Stimulated activated CD8-positive, alpha-beta memory T cell treated with anti-CD3 and anti-CD28 coated beads, Interleukin-2, amount 100 ng/mL, for 48 hours (primary cell): ENCODE data around the gene ASMTL.
"Not testable (repeated sequence)": the region's sequence is repeated elsewhere in the genome, so short reads cannot be mapped to it uniquely, and the experiment has no call there.

Source experiments
- DNase-seq, 2 donors: peaks; one replicate each; pipeline ENCODE4 v3.0.0-alpha.2; 2020; ENCODE audit warnings: low read depth in 2 of 2

Gene ASMTL

DNA sequence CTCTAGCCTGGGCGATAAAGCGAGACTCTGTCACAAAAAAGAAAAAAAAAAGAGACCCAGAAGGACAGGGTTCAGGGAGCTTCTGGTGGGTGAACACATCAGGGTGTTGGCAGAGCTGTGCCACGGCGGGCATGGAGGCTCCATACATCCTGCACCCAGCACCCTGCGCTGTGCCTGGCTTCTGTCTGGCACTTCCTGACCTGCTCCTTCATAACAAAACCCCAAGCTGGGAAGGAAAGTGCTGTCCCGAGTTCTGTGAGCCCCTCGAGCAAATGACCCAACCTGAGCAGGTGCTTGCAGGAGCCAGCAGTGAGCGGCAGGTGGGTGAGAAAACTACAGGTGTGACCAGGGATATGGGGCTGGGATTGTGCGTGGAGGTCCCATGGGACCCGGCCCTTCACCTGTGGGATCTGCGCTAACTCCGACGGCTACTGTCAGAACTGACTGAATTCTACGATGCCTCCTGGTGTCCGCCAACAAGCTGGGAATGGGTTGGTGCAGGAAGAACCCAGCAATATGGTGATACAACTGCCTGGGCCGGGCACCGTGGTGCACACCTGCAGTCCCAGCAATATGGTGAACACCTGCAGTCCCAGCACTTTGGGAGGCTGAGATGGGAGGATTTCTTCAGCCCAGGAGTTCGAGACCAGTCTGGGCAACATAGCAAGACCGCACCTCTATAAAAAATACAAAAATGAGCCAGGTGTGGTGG is 18.9 kb downstream of the ASMTL start:
- no peak for DNase-seq

DNA sequence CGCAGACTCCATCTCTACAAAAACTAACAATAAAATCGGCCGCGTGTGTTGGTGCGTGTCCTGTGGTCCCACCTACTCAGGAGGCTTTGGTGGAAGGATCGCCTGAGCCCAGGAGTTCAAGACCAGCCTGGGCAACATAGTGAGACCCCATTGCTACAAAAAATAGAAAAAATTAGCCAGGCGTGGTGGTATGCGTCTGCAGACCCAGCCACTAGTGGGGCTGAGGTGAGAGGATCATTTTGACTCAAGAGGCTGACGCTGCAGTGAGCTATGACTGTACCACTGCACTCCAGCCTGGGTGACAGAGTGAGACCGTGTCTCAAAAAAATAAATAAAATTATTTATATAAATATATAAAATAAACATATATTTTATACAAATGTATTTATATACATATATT is 22.3 kb downstream of the ASMTL start:
- DNase-seq = no peak

- DNase-seq = no peak
Observed at GRCh38 chrX:1427756-1428155, 25.0 kb downstream of the ASMTL start.

- not testable (repeated sequence) for DNase-seq
Observed at GRCh38 chrX:1426321-1426720, 26.4 kb downstream of the ASMTL start.

GRCh38 chrX:1425381-1425780 is 27.3 kb downstream of the ASMTL start:
- DNase-seq = no peak

GRCh38 chrX:1424147-1424851 is 28.4 kb downstream of the ASMTL start:
- no peak for DNase-seq

DNA sequence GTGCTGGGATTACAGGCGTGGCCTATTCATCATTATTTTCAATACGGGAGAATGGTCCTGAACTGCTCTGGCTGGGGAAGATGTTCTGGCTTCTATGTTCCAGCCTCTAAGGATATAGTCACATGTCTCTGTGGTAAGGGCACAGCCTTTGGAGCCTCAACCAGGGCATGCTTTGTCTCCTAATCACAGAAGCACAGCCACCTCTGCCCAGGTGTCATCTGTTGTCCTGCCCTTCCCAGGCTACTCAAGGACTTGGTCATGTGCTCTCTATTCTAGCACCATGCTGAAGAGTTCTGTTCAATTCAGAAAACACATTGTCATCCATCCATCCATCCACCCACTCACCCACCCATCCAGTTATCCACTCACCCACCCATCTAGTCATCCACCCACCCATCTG is 29.5 kb downstream of the ASMTL start:
- no peak for DNase-seq

DNA sequence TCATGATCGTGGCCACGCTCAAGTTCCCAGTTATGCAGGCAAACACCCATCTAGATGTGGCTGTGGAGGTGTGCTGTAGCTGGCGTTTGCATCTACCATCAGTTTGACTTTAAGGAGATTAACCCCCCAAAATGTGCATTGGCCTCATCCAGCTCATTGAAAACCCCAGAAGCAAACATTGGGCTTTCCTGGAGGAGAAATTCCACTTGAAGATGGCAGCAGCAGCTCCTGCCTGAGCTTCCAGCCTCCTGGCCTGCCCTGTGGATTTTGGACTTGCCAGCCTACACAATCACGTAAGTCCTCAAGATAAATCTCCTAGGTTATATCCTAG is 30.6 kb downstream of the ASMTL start:
- no peak for DNase-seq

- no peak for DNase-seq
Observed at GRCh38 chrX:1421433-1422134, 31.1 kb downstream of the ASMTL start.

- no peak for DNase-seq
Observed at GRCh38 chrX:1420371-1420770, 32.3 kb downstream of the ASMTL start.

DNA sequence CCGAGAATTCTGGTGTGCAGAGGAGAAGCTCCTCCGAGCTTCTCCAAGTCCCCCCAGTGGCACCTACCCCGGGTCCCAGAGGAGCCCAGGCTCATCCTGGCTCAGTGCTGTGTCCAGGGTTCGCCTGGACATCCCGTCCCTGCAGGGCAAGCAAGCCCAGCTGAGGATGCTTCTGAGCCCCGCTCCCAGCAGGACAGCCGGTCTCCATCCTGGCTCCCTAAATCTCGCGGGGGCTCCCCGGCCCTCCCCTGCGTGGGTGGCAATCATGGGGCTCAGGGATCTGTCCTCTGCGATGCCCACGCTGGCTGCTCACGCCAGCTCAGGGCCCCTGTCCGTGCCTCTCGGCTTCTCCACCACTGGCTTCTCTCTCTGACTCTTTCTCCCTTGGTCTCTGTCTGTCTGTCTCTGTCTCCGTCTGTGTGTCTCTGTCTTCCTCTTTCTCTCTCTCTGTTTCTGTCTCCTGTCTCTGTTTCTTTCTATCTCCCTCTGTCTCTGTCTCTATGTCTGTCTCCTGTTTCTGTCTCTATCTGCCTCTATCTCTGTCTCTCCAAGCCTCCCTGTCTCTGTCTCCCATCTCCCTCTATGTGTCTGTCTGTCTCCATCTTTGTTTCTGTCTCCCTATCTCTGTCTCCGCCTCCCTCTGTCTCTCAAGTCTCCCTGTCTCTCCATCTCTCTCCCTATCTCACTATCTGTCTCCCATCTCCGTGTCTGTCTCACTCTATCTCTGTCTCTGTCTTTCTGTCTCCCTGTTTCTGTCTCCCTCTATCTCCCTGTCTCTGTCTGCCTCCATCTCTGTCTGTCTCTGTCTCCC is 33.0 kb downstream of the ASMTL start:
- DNase-seq = no peak

GRCh38 chrX:1418901-1419544 is 33.7 kb downstream of the ASMTL start:
- no peak for DNase-seq

DNA sequence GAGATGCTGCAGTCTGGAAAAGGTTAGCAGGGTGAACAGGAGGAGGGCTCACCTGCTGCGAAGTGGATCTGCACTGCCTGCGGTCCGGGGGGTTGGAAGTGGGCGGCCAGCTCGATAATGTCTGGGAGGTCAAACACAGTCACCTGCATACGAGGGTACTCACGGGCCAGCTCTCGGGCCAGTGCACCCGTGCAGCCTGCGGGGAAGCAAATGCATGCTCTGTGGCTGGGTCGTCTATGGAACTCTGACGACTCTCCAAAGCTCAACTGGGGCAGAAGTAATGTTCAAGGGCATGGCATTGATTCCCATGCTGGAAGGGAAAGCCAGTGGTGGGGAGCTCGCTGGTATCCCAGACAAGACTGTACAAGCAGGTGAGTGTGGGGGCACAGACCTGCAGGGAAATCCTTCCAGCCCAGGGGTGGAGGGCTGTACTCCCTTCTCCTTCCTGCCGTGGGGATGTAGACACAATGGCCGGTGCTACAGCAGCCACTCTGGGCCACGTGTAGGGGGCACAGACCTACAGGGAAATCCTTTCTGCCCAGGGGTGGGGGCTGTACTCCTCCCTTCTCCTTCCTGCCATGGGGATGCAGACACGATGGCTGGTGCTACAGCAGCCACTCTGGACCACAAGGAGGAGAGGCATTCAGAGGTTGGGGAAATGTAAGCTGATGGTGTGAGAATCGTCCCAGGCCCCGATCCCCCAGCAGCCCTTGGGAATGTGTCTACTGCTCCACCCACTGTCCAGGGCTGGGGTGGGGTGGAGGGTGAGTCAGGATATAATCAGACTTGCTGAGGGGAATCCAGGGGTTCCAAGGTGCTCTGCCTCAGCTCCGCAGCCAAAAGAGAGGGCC is 34.6 kb downstream of the ASMTL start:
- DNase-seq = no peak

DNA sequence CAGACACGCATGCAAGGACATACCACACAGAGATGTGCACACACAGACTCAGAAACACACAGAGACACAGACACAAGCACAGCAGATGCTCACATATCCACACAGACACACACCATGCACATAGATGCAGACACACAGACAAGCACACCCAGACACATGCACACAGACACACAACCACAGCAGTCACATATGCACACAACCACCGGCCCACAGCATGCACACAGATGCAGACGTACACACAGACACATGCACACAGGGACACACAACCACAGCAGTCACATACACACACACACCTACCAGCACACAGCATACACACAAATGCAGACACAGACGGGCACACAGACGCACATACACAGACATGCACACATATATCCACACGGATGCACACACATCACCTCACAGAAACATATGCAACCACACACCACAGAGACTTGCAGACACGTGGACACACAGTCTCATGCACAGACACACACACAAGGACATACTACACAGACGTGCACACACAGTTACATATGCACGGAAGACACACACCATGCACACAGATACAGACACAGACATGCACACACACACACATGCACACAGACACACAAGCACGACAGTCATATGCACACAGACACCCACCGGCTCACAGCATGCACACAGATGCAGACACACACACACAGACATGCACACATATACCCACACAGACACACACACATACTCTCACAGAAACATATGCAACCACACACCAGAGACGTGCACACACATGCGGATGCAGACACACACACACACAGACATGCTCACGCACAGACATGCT is 35.5 kb downstream of the ASMTL start:
- no peak for DNase-seq

- DNase-seq = no peak
Observed at GRCh38 chrX:1416327-1416784, 36.4 kb downstream of the ASMTL start.

DNA sequence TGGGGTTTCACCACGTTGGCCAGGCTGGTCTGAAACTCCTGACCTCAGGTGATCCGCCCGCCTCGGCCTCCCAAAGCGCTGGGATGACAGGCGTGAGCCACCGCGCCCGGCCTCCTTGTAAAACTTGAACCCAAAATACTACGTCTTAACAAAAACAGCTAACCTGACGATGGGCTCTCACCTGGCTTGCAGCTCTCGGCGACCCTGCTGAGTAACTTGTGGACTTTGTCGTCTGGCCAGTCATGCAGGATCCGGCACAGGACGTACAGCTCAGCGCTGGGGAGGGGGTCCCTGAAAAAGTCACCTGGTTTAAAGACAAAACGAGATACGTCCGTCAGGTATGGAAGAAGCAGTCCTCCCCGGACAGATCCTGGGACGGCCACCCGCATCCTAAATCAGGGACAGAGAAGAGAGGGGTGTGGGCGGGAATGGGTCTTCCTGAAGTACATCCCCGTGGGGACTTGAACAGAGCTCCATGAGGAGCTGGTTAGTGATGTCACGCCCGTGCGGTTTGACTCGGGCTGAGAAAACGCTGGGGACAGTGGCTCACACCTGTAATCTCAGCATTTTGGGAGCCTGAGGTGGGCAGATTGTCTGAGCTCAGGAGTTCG is 40.1 kb downstream of the ASMTL start:
- DNase-seq = no peak

DNA sequence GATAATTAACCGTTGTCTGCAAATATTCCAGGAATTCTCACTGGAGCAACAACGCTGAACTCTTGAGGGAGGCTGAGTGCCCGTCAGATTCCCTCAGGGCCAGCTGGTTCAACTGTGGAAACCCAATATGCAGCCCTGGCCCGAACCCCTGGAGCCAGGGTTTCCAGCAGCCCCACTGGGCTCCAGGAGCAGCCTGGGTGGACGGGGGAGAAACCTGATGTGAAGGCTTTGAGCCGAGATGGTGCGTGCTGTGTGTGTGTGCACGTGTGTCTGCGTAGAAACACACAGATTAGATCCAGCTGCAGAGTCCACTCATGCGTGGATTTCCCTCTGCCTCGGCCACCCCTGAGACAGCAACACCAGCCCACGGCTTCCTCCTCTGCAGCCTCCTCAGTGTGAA is 41.4 kb downstream of the ASMTL start:
- DNase-seq = no peak

DNA sequence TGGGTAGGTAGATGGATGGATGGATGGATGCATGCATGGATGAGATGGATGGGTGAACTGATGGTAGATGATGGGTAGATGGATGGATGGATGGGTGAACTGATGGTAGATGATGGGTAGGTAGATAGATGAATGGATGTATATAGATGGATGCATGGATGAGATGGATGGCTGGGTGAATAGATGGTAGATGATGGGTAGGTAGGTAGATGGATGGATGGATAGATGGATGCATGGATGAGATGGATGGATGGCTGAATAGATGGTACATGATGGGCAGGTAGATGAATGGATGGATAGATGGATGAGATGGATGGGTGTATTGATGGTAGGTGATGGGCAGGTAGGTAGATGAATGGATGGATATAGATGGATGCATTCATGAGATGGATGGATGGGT is 45.7 kb downstream of the ASMTL start:
- DNase-seq = no peak

DNA sequence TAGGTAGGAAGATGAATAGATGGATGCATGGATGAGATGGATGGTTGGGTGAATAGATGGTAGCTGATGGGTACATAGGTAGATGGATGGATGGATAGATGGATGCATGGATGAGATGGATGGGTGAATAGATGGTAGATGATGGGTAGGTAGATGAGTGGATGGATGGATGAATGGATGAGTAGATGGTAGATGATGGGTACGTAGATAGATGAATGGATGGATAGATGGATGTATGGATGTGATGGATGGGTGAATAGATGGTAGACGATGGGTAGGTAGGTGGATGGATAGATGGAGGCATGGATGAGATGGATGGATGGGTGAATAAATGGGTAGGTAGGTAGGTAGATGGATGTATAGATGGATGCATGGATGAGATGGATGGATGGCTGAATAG is 46.9 kb downstream of the ASMTL start:
- not testable (repeated sequence) for DNase-seq
